Measurements from ENCODE around the gene TTC39A.
"Not testable (repeated sequence)": the region's sequence is repeated elsewhere in the genome, so short reads cannot be mapped to it uniquely, and the experiment has no call there.

Gene TTC39A

DNA sequence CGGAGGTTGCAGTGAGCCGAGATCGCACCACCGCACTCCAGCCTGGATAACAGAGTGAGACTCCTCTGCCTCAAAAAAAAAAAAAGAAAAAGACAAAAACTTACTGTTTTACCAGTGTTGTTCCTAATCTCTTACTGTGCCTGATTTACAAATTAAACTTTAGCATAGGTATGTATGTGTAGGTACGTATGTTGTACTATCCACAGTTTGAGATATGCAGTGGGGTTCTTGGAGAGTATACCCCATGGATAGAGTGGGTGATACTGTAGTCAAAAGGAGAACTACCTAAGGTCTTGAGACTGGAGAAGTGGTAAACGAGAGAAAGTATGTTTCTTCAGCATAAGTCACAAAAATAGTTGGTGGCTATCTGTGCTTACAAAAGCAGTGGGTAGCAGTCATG is 55.7 kb downstream of the TTC39A start:
- Histone ChIP-seq H3K9me3 (no peaks in the 10 kb centered on the region), H3K4me3 (no peak overlapping the region), H3K36me3 (replicated peaks) (no peaks in the 10 kb centered on the region), H3K4me1 (peaks cover 13% of the 10 kb centered on the region), H3K27me3 (ENCODE audit: low read depth) (no peaks in the 10 kb centered on the region)
- no peak for DNase-seq (ENCODE audit: low spot score in 2 of 2)
- in situ Hi-C loops (cut with MboI; ENCODE audit: low sequenced_read_pairs), result no loop called here

GRCh38 chr1:51272916-51273315 is 57.4 kb downstream of the TTC39A start:
- Histone ChIP-seq H3K36me3 (replicated peaks) (no peaks in the 10 kb centered on the region), H3K4me1 (peaks cover 13% of the 10 kb centered on the region), H3K4me3 (no peak overlapping the region), H3K27me3 (ENCODE audit: low read depth) (no peaks in the 10 kb centered on the region), H3K9me3 (no peaks in the 10 kb centered on the region)
- no peak for DNase-seq (ENCODE audit: low spot score in 2 of 2)
- in situ Hi-C loops (cut with MboI; ENCODE audit: low sequenced_read_pairs), result no loop called here

- DNase-seq (ENCODE audit: low spot score in 2 of 2), result no peak
- H3K4me1 ChIP-seq, result peaks cover 17% of the 10 kb centered on the region
- in situ Hi-C loops (cut with MboI; ENCODE audit: low sequenced_read_pairs), result no loop called here
- no peaks in the 10 kb centered on the region for H3K27me3 ChIP-seq (ENCODE audit: low read depth)
- H3K36me3 ChIP-seq (replicated peaks), result no peaks in the 10 kb centered on the region
- no peaks in the 10 kb centered on the region for H3K9me3 ChIP-seq
- H3K4me3 ChIP-seq, result no peak overlapping the region
Observed at GRCh38 chr1:51270751-51271150, 59.6 kb downstream of the TTC39A start.

- H3K4me3 ChIP-seq, result no peak overlapping the region
- no peaks in the 10 kb centered on the region for H3K27me3 ChIP-seq (ENCODE audit: low read depth)
- no peak for DNase-seq (ENCODE audit: low spot score in 2 of 2)
- no peaks in the 10 kb centered on the region for H3K36me3 ChIP-seq (replicated peaks)
- peaks cover 20% of the 10 kb centered on the region for H3K4me1 ChIP-seq
- H3K9me3 ChIP-seq, result no peaks in the 10 kb centered on the region
- in situ Hi-C loops (cut with MboI; ENCODE audit: low sequenced_read_pairs), result no loop called here
Observed at GRCh38 chr1:51268634-51269033, 61.7 kb downstream of the TTC39A start.

- Histone ChIP-seq H3K9me3 (no peaks in the 10 kb centered on the region), H3K4me3 (no peak overlapping the region), H3K36me3 (replicated peaks) (no peaks in the 10 kb centered on the region), H3K27me3 (ENCODE audit: low read depth) (no peaks in the 10 kb centered on the region), H3K4me1 (peaks cover 18% of the 10 kb centered on the region)
- DNase-seq (ENCODE audit: low spot score in 2 of 2), result no peak
- in situ Hi-C loops (cut with MboI; ENCODE audit: low sequenced_read_pairs), result no loop called here
Observed at GRCh38 chr1:51266791-51267190, 63.6 kb downstream of the TTC39A start.

DNA sequence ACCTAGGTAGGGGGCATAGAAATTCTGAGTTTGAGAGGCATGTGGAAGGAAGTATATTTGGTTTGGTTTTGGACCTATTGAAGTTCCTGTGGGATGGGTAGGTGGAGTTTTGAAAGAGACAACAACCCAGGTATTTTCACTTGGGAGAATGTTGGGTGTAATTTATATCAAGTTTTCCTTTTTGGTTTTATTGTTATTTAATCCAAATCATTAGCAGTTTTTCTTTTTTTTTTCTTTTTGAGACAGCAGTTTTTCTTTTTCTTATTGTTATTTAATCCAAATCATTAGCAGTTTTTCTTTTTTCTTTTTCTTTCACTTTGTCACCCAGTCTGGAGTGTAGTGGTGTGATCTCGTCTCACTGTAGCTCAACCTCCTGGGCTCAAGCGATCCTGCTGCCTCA is 64.2 kb downstream of the TTC39A start:
- Histone ChIP-seq H3K9me3 (no peaks in the 10 kb centered on the region), H3K4me1 (peaks cover 14% of the 10 kb centered on the region), H3K4me3 (no peak overlapping the region), H3K36me3 (replicated peaks) (no peaks in the 10 kb centered on the region), H3K27me3 (ENCODE audit: low read depth) (no peaks in the 10 kb centered on the region)
- in situ Hi-C loops (cut with MboI; ENCODE audit: low sequenced_read_pairs), result no loop called here
- DNase-seq (ENCODE audit: low spot score in 2 of 2), result no peak

- no peaks in the 10 kb centered on the region for H3K9me3 ChIP-seq
- no peaks in the 10 kb centered on the region for H3K27me3 ChIP-seq (ENCODE audit: low read depth)
- no peak for DNase-seq (ENCODE audit: low spot score in 2 of 2)
- no peaks in the 10 kb centered on the region for H3K36me3 ChIP-seq (replicated peaks)
- in situ Hi-C loops (cut with MboI; ENCODE audit: low sequenced_read_pairs), result no loop called here
- no peak overlapping the region for H3K4me3 ChIP-seq
- peaks cover 14% of the 10 kb centered on the region for H3K4me1 ChIP-seq
Observed at GRCh38 chr1:51265618-51266017, 64.7 kb downstream of the TTC39A start.

DNA sequence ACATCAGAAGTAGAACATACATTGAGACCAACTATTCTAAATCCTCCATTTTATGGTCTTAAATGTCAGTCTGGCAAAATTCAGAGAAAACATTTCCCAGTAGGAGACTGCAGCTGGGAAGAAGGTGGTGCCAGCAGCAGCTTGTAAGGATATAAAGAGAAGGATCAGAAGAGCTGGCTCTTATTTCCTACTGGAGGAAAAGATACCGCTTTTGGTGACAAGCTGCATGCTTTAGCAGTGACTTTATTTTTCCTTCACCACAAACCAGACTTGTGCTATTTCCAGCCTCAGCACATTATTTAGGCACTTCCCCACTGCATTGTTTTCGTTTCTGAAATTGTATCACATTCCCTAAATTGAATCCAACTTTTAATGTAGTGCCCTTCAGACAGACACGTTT is 65.9 kb downstream of the TTC39A start:
- Histone ChIP-seq H3K4me3 (no peak overlapping the region), H3K36me3 (replicated peaks) (no peaks in the 10 kb centered on the region), H3K4me1 (peaks cover 17% of the 10 kb centered on the region), H3K9me3 (no peaks in the 10 kb centered on the region), H3K27me3 (ENCODE audit: low read depth) (no peaks in the 10 kb centered on the region)
- no peak for DNase-seq (ENCODE audit: low spot score in 2 of 2)
- in situ Hi-C loops (cut with MboI; ENCODE audit: low sequenced_read_pairs), result no loop called here

GRCh38 chr1:51263147-51263877 is 67.0 kb downstream of the TTC39A start:
- H3K4me3 ChIP-seq, result no peak overlapping the region
- no peaks in the 10 kb centered on the region for H3K36me3 ChIP-seq (replicated peaks)
- no peak for DNase-seq (ENCODE audit: low spot score in 2 of 2)
- peaks cover 17% of the 10 kb centered on the region for H3K4me1 ChIP-seq
- no peaks in the 10 kb centered on the region for H3K27me3 ChIP-seq (ENCODE audit: low read depth)
- in situ Hi-C loops (cut with MboI; ENCODE audit: low sequenced_read_pairs), result no loop called here
- H3K9me3 ChIP-seq, result no peaks in the 10 kb centered on the region

DNA sequence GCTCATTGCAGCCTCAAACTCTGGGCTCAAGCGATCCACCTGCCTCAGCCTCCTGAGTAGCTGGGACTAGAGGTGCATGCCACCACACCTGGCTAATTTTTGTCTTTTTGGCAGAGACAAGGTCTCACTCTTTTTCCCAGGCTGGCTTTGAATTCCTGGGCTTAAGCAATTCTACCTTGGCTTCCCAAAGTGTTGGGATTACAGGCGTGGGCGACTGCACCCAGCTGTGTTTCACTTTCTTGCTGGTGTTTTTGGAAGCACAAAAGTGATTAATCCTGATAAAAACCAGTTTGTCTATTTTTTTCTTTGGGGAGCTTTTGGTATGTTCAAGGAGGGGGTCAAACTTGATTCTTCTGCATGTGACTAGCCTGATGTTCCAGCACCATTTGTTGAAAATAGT is 75.0 kb downstream of the TTC39A start:
- DNase-seq (ENCODE audit: low spot score in 2 of 2), result no peak
- Histone ChIP-seq H3K27me3 (ENCODE audit: low read depth) (no peaks in the 10 kb centered on the region), H3K4me1 (0 out of 2 replicates have a peak, but pooled peaks cover 2% of the 10 kb centered on the region), H3K9me3 (no peaks in the 10 kb centered on the region), H3K4me3 (no peak overlapping the region), H3K36me3 (replicated peaks) (no peaks in the 10 kb centered on the region)
- in situ Hi-C loops (cut with MboI; ENCODE audit: low sequenced_read_pairs), result loop anchor here (10.0 kb wide), 1 partner anchor 59 kb away; no protein-coding TSS in a partner anchor

- in situ Hi-C loops (cut with MboI; ENCODE audit: low sequenced_read_pairs), result loop anchor here (10.0 kb wide), 1 partner anchor 61 kb away; no protein-coding TSS in a partner anchor
- H3K4me1 ChIP-seq, result no peaks in the 10 kb centered on the region
- no peaks in the 10 kb centered on the region for H3K36me3 ChIP-seq (replicated peaks)
- no peaks in the 10 kb centered on the region for H3K27me3 ChIP-seq (ENCODE audit: low read depth)
- DNase-seq (ENCODE audit: low spot score in 2 of 2), result no peak
- no peaks in the 10 kb centered on the region for H3K9me3 ChIP-seq
- H3K4me3 ChIP-seq, result no peak overlapping the region
Observed at GRCh38 chr1:51253691-51254090, 76.7 kb downstream of the TTC39A start.

GRCh38 chr1:51252366-51252765 is 78.0 kb downstream of the TTC39A start:
- H3K4me3 ChIP-seq, result no peak overlapping the region
- DNase-seq (ENCODE audit: low spot score in 2 of 2), result no peak
- no peaks in the 10 kb centered on the region for H3K4me1 ChIP-seq
- in situ Hi-C loops (cut with MboI; ENCODE audit: low sequenced_read_pairs), result loop anchor here (10.0 kb wide), 1 partner anchor 62 kb away; no protein-coding TSS in a partner anchor
- H3K27me3 ChIP-seq (ENCODE audit: low read depth), result no peaks in the 10 kb centered on the region
- H3K36me3 ChIP-seq (replicated peaks), result no peaks in the 10 kb centered on the region
- H3K9me3 ChIP-seq, result no peaks in the 10 kb centered on the region

- H3K9me3 ChIP-seq; DNase-seq (ENCODE audit: low spot score in 2 of 2); H3K4me1 ChIP-seq; H3K4me3 ChIP-seq; H3K36me3 ChIP-seq (replicated peaks); H3K27me3 ChIP-seq (ENCODE audit: low read depth): not testable (repeated sequence)
- in situ Hi-C loops (cut with MboI; ENCODE audit: low sequenced_read_pairs), result loop anchor here (10.0 kb wide), 1 partner anchor 64 kb away; no protein-coding TSS in a partner anchor
Observed at GRCh38 chr1:51251165-51251564, 79.2 kb downstream of the TTC39A start.

- H3K27me3 ChIP-seq (ENCODE audit: low read depth); H3K4me1 ChIP-seq; H3K36me3 ChIP-seq (replicated peaks); H3K9me3 ChIP-seq; DNase-seq (ENCODE audit: low spot score in 2 of 2); H3K4me3 ChIP-seq: not testable (repeated sequence)
- in situ Hi-C loops (cut with MboI; ENCODE audit: low sequenced_read_pairs), result loop anchor here (10.0 kb wide), 1 partner anchor 64 kb away; no protein-coding TSS in a partner anchor
Observed at GRCh38 chr1:51250729-51251128, 79.6 kb downstream of the TTC39A start.

DNA sequence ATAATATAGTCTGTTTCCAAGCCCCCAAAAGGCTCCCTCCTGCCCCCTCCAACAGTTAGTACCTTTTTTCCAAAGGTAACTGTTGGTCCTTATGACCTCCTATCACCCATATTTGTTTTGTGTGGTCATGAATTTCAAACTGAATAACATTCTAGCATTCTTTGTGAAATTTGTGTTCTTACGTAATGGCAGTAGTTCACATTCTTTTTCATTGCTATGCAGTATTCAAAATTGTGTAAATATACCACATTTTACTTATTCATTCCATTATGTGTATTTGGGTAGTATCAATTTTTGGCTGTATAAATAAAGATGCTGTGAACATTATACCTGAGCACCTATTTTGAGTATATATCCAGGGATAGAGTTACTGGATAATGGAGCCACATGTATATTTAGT is 80.9 kb downstream of the TTC39A start:
- H3K4me3 ChIP-seq, result no peak overlapping the region
- no peaks in the 10 kb centered on the region for H3K36me3 ChIP-seq (replicated peaks)
- no peaks in the 10 kb centered on the region for H3K9me3 ChIP-seq
- DNase-seq (ENCODE audit: low spot score in 2 of 2), result no peak
- in situ Hi-C loops (cut with MboI; ENCODE audit: low sequenced_read_pairs), result no loop called here
- no peaks in the 10 kb centered on the region for H3K4me1 ChIP-seq
- no peaks in the 10 kb centered on the region for H3K27me3 ChIP-seq (ENCODE audit: low read depth)
